SH-SY5Y (cell line): ENCODE results near the gene ABCC9.

Experiments used
- GATA2 ChIP-seq: IDR thresholded peaks from 2 replicates; pipeline ENCODE4 v1.6.1; 2011; ENCODE audit warnings: mild to moderate bottlenecking, low read depth, low read length
- GATA3 ChIP-seq: IDR thresholded peaks from 2 replicates; pipeline ENCODE4 v1.6.1; 2011; ENCODE audit warnings: low read depth, mild to moderate bottlenecking, low read length, moderate library complexity

- TF ChIP-seq GATA2: no peak
- no peak for TF ChIP-seq GATA3
These were observed 135.0 kb downstream of the ABCC9 start for GRCh38 chr12:21806255-21806654.
